NCI-H748 (cell line): ENCODE measurements around the gene MARCHF11.

Experiments
- DNase-seq: peaks from one replicate; lab custom pipeline; 2025; ENCODE audit not compliant: unreplicated experiment; lab: John Stamatoyannopoulos, UW

The MARCHF11 gene

GRCh38 chr5:16134204-16134603, 45.4 kb downstream of the MARCHF11 start:
- DNase-seq: peak; percentile 34

GRCh38 chr5:16131878-16132277, 47.7 kb downstream of the MARCHF11 start:
- DNase-seq: peak; percentile 29

GRCh38 chr5:16128944-16129343, 50.6 kb downstream of the MARCHF11 start:
- no peak for DNase-seq

GRCh38 chr5:16127865-16128544, 51.6 kb downstream of the MARCHF11 start:
- no peak for DNase-seq

GRCh38 chr5:16120579-16120978, 59.0 kb downstream of the MARCHF11 start:
- no peak for DNase-seq

GRCh38 chr5:16119790-16120189, 59.8 kb downstream of the MARCHF11 start:
- no peak for DNase-seq

GRCh38 chr5:16115140-16115539, 64.5 kb downstream of the MARCHF11 start:
- no peak for DNase-seq

- peak; percentile 46 for DNase-seq
Measured at GRCh38 chr5:16108418-16108817, 71.2 kb downstream of the MARCHF11 start.

- no peak for DNase-seq
Measured at GRCh38 chr5:16104961-16105360, 74.6 kb downstream of the MARCHF11 start.

- no peak for DNase-seq
Measured at GRCh38 chr5:16095612-16096011, 84.0 kb downstream of the MARCHF11 start.

GRCh38 chr5:16090270-16090669, 89.3 kb downstream of the MARCHF11 start:
- DNase-seq: no peak

- no peak for DNase-seq
Measured at GRCh38 chr5:16082982-16083381, 96.6 kb downstream of the MARCHF11 start.

GRCh38 chr5:16082053-16082452, 97.5 kb downstream of the MARCHF11 start:
- no peak for DNase-seq

- DNase-seq: no peak
Measured at GRCh38 chr5:16081376-16081955, 98.1 kb downstream of the MARCHF11 start.

GRCh38 chr5:16076657-16077056, 102.9 kb downstream of the MARCHF11 start:
- DNase-seq: no peak

GRCh38 chr5:16074358-16074757, 105.2 kb downstream of the MARCHF11 start:
- no peak for DNase-seq

GRCh38 chr5:16072616-16073015, 107.0 kb downstream of the MARCHF11 start:
- DNase-seq: no peak

- DNase-seq: no peak
Measured at GRCh38 chr5:16067415-16067814, 112.2 kb downstream of the MARCHF11 start.

- no peak for DNase-seq
Measured at GRCh38 chr5:16066810-16067209, 112.8 kb downstream of the MARCHF11 start.

- DNase-seq: no peak
Measured at GRCh38 chr5:16066320-16066719, 113.3 kb downstream of the MARCHF11 start.

- DNase-seq: peak; percentile 95
Measured at GRCh38 chr5:16065831-16066230, 113.8 kb downstream of the MARCHF11 start.

- DNase-seq: no peak
Measured at GRCh38 chr5:16064135-16064893, 115.3 kb downstream of the MARCHF11 start.
